HG03159 (cell line): ENCODE results near the gene SNRPD1.
"Not testable (repeated sequence)": the region's sequence is repeated elsewhere in the genome, so short reads cannot be mapped to it uniquely, and the experiment has no call there.

ENCODE experiments used
- ATAC-seq: cut with Tn5 transposase; IDR thresholded peaks from one replicate; pipeline ENCODE4 v1.9.1; 2021; ENCODE audit warnings: mild to moderate bottlenecking, moderate library complexity; ENCODE audit not compliant: unreplicated experiment

The SNRPD1 gene

DNA sequence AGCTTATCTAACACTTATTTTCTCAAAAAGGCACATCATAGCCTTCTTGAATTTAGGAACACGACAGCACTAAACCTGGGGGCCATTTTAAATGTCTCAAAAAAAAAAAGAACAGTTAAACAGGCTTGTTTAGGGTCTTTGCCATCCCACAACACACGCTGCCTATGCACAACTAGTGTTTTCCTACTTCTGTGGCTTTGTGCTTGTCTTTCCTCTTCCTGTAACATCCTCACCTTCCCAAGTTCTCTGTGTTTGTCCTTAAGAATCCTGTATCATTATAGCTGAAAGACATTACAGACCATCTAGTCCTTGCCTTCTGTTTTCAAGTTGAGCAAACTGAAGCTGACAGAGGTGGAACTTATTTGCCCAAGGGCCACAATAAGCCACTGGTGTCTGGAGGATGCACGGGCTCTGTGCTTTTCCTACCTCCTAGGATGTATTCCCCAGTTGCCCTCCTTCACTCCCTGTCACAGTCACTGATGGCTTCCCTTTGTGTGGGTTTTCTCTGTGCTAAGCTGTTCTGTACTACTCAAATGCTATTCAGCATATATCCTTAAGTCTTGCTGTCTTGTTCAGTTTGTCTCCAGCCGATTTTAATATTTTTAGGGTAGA, 22.6 kb downstream of the SNRPD1 start:
- no peak for ATAC-seq

DNA sequence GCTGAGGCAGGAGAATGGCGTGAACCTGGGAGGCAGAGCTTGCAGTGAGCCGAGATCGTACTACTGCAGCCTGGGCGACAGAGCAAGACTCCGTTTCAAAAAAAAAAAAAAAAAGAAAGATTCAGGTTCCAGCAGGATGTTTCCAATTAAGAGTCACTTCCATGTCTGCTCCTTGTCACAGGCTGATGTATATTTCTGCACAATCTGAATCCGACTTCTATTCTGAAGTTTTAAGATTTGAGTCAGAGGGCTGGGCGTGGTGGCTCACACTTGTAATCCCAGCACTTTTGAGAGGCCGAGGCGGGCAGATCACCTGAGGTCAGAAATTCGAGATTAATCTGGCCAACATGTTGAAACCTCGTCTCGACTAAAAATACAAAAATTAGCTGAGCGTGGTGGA, 24.7 kb downstream of the SNRPD1 start:
- no peak for ATAC-seq

DNA sequence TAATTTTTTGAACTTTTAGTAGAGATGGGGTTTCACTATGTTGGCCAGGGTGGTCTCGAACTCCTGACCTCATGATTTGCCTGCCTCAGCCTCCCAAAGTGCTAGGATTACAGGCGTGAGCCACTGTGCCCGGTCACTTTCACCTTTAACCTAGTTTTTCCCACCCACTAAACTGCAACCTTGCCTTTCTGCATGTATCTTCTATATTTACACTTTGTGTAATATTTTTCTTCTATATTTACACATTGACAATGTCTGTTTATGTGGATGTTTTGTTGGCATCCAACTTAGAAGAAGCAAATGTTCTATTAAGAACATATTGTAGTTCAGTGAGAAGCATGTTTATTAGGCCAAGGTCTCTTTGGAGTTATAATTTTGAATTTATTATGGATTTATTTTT, 26.7 kb downstream of the SNRPD1 start:
- no peak for ATAC-seq

DNA sequence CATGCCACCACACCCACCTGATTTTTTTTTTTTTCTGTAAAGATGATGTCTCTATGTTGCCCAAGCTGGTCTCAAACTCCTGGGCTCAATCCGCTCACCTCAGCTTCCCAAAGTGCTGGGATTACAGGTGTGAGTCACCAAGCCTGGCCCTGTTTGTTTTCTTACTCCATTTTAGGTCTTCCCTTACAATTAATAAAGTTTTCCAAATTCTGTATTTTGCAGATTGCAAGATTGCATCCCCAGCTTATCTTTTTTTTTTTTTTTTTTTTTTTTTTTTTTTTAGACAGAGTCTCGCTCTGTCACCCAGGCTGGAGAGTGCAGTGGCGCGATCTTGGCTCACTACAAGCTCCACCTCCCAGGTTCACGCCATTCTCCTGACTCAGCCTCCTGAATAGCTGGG, 28.3 kb downstream of the SNRPD1 start:
- not testable (repeated sequence) for ATAC-seq

DNA sequence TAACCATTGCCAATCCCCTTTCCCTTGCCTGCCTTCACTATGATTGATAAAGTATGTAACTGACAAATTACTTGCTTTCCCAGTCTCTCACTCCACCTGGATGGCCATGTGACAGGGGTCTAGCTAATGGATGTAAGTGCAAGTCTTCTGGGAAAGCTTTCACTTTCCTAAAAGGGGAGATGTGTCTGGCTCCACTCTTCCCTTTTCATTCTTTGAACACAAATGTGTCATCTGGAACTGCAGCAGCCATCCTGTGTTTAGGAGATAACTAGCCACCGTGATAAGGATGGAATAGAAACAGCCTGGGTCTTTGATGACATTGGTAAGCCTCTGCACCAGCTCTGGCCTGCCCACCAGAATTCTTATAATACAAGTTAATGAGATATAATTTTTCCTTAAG, 38.2 kb downstream of the SNRPD1 start:
- ATAC-seq, result no peak

DNA sequence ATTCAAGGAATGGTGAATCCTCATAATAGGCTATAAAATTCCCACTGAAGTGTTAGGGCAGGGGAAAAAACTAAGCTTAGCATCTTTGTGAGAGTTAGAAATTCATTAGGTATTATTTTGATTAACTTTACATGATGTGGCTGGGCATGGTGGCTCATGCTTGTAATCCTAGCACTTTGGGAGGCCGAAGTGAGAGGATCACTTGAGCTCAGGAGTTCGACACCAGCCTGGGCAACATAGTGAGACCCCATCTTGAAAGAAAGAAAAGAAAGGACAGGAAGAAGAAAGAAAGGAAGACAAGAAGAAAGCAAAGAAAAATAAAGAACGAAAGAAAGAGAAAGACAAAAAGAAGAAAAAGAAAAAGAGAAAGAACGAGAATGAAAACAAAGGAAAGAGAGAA, 40.0 kb downstream of the SNRPD1 start:
- no peak for ATAC-seq

DNA sequence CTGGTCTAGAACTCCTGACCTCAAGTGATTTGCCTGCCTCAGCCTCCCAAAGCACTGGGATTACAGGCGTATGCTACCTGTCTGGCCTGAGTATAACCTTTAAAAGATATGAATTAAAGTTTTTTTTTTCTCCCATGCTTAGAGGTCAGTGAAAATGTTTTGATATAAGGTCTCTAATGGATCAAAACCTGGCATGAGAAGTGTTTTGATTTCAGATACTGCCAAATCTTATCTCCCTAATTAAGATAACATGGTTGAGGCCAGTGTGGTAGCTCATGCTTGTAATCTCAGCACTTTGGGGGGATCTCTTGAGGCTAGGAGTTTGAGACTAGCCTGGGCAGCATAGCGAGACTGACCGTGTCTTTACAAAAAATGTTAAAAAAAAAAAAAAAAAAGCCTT, 41.2 kb downstream of the SNRPD1 start:
- ATAC-seq, result no peak

DNA sequence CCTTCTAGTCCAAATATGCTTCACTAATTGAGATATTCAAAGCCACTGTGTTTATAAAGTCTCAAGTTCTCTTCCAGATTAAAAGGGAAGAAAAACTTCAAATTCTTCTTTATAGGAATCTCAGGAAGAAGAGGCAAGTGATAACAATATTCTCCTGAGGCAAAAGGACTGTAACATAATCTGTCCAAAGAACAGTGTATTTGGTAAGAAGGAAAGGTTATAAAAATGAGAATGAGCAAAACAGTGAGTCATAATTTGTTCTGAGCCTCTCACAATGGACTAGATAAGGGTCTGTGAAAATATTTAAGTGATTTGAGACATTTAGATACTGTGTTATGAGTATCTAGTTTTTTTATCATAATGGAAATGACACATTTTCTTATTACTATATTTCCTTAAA, 44.3 kb downstream of the SNRPD1 start:
- no peak for ATAC-seq

DNA sequence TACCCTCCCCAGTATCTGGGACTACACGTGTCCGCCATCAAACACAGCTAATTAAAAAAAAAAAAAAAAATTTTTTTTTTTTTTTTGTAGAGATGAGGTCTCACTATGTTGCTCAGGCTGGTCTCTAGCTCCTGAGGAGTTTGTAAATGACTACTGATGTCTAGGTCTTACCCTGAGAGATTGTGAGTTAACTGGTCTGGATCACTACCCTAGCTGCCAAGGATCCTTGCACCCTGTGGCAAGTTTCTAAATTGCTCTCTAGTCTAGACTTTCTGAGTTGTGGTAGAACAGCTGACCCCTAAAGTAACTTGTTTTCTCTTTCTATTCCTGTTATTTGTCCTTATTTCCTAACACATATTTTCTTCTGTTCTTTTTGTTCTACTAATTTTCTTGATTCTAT, 48.0 kb downstream of the SNRPD1 start:
- ATAC-seq, result peak; percentile 60

DNA sequence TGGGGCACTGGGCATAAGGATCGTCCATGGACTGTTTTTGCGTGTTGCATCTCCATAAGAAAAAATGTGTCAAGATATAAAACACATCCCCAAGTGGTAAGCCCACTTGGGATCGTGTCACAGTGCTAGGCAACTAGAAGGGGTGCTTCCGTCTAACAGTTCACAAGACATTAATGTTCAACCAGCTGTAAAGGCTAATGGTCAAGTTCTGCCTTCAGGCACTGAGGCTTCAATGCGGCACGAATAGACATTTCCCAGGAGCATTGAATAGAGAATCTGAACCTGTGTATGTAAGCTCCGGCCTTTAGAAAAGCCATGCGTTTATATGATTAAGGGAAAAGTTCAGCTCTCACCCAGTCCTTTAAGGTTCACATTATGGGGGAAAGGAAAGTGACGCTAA, 50.5 kb downstream of the SNRPD1 start:
- no peak for ATAC-seq

DNA sequence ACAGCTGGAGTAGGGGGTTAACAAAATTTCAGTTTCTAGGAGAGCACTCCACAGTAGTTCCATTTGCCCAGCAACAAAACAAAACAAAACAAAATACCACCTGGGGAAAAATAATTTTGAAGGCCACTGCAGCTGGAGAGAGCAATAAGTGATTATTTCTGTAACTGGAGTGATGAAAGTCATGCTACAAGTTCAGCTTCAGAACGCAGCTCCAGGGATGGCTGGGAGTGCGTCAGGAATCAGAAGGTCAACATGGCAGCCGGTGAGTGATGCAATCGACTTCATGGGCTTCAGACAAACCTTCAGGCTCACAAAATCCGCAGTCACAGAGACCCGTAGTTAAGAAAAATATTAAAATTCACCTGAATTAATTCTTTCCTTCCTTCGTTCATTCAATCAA, 51.5 kb downstream of the SNRPD1 start:
- no peak for ATAC-seq

DNA sequence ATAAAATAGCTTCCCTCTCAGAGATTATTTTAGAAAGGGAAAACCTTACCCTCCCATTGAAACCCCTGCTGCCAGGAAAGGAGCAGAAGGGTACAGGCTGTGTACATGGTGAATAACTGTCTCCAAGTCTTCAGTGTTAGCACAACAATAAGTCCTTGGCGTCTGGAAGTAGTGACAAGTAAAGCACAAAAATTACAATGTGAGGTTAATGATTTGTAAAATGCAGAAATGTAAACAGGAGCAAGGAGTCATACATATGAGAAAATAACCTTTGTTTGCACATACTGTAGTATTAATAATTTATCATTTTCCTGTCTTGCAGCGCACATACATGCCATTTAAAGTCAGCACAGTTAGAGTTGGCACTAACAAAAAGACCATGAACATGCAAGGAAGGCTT, 52.0 kb downstream of the SNRPD1 start:
- no peak for ATAC-seq

DNA sequence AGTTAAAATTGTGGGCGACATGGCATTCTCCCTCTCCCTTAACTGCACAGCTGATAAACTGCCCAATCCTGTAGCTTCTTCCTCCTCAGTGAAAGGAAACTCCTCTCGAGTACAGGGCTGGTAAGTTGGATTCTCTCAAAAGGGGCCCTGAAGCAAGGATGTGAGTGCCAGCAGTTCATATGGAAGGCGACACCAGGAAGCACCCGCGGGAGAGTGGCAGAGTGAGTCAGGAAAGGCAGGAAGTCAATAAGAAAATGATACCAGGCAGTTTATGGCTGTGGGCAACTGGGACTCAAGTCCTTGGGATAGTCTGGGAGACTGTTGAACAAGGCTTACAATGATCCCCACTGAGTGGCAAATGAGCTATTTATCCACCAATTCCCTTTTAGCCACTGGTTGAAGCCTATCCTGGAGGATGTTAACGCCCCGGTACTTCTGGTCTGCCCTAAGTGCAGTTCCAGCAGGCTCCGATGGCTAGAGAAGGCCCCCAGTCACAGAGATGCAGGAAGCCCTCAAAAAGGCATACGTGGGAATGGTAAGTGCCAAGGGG, 57.7 kb downstream of the SNRPD1 start:
- no peak for ATAC-seq

DNA sequence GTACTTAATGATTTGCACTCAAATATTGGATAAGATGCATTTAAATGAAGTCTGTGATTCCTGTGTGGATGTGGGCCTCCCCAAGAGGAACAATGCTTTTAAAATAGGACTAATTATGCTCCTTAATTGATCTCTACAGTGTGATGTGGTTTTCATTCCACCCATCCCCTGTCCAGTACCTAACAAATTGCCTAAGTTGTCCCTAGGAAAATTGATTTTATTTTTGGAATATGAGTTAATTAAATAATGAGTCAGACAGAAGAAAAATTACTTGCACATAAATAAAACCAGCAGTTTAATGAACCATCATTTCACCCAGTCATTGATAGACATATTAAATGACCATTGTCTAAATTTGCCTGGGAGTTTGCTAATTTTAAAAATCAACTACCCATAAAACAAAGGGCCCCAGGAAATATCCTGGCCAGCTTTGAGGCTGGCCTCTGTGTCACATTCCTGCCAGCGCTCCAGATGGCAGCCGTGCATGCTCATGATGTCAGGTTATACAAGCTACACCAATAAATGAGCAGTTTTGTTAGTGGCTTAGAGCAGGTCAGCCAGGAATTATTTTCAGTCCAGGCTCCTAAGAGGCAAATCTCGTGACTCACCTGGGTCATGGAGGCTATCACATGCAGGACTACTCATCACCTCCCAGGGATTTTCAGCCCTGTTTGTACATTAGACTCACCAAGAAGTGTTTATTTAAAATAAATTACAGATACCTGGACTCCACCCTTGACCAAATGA, 60.6 kb downstream of the SNRPD1 start:
- ATAC-seq, result no peak

DNA sequence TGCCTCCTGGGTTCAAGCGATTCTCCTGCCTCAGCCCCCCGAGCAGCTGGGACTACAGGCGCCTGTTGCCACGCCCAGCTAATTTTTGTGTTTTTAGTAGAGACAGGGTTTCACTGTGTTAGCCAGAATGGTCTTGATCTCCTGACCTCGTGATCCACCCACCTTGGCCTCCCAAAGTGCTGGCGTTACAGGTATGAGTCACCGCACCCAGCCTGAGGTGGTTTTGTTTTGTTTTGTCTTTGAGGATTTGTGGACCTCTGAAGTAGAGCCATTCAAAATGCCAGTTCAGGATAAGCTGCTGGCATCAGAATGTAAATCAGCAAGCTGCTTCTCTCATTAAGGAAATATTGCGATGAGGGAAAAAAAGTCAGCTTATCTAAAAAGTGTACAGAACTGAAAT, 63.2 kb downstream of the SNRPD1 start:
- ATAC-seq, result not testable (repeated sequence)

DNA sequence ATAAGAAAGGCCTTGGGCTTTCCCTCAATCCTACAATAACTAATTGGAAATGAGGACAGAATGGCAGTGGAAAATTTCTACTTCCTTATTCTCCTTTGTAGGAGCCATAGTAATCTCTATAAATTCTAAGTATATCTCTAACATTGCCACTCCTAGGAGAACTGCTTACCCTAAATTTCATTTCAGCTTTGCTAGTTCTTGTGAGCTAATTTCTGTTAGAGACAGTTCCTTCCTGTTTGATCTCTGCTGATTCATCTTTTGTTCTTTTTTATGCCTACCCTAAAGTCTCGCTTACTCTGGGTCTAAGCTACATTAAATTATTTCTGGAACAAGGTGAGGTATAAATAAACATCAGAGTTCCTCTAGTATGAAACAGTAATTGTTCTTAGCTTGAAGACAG, 66.7 kb downstream of the SNRPD1 start:
- ATAC-seq, result no peak

DNA sequence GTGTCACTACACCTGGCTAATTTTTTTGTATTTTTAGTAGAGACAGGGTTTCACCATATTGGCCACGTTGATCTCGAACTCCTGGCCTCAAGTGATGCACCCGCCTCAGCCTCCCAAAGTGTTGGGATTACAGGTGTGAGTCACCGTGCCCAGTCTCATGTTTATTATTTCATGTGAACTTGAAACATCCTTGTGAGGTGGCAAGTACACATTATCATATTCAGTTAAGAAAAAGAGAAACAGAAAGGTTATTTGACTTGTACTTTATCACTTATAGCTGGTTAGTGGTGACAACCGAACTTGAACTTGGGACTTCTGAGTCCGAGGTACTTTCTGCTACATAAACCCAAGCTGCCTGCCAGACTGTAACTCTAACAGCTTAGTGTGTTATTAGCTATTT, 68.0 kb downstream of the SNRPD1 start:
- no peak for ATAC-seq

DNA sequence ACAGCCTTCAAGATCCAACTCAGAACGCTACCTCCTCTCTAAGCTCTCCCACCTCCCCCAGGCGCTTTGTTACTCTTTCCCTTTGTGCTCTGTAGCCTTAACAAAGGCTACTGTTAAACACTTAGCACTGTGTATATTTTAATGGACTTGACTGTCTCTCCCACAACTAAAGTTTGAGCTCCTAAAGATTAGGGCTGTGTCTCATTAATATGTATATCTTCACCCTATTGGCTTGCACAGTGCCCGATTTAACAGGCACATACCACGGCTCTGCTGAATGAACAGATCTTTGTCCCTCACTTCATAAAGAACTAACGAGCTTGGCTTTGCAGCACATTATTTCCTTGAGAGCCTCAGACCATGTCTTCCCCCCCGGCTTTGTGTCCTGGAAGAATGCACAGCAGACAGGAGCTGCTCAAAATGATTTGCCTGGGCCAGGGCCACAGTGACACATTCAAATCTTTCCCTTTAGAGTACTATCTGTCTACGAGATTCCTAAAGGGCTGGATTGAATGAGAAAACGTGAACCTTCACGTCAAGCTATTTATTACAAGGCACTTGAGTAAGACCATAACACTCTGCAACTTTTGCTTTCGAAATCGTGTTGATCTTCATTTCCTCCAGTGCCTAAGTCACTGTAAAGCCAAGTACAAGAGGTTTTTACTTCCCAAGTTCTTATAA, 70.4 kb downstream of the SNRPD1 start:
- peak; percentile 39 for ATAC-seq
